Smooth muscle cell of the pulmonary artery (primary cell): ENCODE data around the gene OTUD1. TPM values are rescaled to one million over a fixed set of nuclear protein-coding genes. Genes with fewer than 3 reads are reported as not detected.

Source experiments
- total RNA-seq: library from RNA; depleted of rRNA; stranded (reverse); fragments of >200 nt; gene quantifications from 2 replicates; pipeline ENCODE4 v1.2.3, GENCODE V29; 2014

The OTUD1 gene, protein sequence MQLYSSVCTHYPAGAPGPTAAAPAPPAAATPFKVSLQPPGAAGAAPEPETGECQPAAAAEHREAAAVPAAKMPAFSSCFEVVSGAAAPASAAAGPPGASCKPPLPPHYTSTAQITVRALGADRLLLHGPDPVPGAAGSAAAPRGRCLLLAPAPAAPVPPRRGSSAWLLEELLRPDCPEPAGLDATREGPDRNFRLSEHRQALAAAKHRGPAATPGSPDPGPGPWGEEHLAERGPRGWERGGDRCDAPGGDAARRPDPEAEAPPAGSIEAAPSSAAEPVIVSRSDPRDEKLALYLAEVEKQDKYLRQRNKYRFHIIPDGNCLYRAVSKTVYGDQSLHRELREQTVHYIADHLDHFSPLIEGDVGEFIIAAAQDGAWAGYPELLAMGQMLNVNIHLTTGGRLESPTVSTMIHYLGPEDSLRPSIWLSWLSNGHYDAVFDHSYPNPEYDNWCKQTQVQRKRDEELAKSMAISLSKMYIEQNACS
- total RNA-seq = 5.9 and 7.9 TPM in 2 replicates

DNA sequence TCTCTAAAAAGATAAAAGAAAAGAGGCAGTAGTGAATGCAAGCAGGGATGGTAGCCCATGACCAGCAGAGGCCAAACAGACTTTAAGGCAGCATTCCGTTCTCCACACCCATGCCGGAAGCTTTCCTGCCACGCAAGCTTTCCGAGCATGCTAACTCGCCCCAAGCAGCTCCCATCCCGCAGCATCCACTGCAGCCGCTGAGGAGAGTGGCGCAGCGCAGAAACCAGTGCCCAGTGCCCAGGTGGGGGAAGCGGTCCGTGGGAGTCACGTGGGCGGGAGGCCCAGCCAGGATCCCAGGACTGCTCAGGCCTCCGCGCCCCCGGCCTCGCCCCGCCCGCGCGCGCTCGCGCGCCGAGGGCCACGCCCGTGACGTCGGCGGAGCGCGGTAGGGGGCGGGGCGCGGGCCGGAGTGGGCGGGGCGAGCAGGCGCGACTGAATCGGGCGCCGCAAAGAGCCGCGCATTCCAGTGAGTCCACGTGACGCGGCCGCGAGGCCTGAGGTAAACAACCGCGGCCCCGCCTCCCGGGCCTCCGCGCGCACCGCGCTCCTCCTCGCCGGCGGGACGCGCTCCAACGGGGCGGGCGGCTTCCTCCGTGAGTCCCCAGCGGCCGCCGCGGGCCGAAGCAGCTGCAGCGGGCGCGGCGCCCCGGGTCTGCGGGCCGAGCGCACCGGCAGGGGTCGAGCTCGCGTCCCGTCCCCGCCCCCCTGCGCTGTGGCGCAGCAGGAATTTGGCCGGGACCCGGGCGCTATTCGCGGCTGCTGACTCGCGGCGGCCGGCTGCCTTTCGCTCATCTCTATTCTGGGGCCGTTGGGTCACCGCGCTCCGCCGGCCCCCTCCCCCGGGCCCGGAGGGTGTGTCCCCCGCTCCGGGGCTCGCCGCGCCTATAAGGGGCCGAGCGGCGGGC lies at the start of gene OTUD1:
TSS of gene OTUD1 (plus strand) at position 529 of the 905 bp plus-strand sequence. CDS start 383 bp downstream, outside the sequence.

Other genes starting within 250 kb of the OTUD1 start
- not detected in 2 replicates for gene PTF1A, start 246.8 kb upstream of the OTUD1 start, total RNA-seq
- 0.20 TPM in 1 of 2 replicates, not detected in the other for gene C10orf67, start 94.3 kb upstream of the OTUD1 start, total RNA-seq